GM12873 (cell line): ENCODE results near the gene TMEM86A.

Experiments used
- TF ChIP-seq, protein P1 (sequence below): IDR thresholded peaks from 2 replicates; pipeline ENCODE4 v1.5.1; 2012; ENCODE audit warnings: low read depth, mild to moderate bottlenecking, moderate library complexity, low read length, control low read depth; ENCODE audit not compliant: insufficient read depth; ENCODE audit errors: missing control alignments

Gene TMEM86A

DNA sequence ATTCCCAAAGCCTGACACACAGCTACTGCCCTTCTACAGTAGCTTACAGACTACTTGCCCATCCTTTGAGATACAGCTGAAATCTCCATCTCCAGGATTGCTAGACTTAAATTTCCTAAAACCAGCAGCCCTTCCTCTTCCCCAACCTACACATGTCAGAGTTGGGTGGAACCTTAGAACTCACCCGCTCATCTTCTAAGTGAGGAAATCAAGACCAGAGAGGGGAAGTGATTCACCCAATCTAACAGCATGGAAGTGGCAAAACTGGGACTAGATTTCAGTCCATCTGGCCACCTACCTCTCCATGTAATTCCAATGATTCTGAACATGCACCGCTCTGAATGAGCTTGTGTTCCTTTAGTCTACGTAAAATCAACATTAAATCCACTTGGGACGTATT is 1.0 kb upstream of the TMEM86A start:
- TF ChIP-seq, protein P1, sequence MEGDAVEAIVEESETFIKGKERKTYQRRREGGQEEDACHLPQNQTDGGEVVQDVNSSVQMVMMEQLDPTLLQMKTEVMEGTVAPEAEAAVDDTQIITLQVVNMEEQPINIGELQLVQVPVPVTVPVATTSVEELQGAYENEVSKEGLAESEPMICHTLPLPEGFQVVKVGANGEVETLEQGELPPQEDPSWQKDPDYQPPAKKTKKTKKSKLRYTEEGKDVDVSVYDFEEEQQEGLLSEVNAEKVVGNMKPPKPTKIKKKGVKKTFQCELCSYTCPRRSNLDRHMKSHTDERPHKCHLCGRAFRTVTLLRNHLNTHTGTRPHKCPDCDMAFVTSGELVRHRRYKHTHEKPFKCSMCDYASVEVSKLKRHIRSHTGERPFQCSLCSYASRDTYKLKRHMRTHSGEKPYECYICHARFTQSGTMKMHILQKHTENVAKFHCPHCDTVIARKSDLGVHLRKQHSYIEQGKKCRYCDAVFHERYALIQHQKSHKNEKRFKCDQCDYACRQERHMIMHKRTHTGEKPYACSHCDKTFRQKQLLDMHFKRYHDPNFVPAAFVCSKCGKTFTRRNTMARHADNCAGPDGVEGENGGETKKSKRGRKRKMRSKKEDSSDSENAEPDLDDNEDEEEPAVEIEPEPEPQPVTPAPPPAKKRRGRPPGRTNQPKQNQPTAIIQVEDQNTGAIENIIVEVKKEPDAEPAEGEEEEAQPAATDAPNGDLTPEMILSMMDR = no peak

DNA sequence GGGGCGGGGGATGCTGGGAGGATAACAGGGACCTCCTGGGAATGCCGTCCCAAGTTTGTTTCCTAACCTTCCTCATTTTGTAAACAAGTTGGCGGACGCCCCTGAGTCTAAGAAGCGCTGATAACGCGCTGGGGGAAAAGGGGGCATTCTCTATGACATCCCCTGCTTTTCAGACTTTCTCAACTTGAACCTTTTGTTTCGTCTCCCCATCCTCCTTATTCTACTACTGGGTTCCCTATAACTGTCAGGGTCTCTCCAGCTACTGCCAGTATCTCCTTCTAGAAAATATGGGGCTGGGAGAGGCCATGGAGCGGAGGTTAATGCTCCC is 654 bp downstream of the TMEM86A start:
- TF ChIP-seq, protein P1 = no peak

DNA sequence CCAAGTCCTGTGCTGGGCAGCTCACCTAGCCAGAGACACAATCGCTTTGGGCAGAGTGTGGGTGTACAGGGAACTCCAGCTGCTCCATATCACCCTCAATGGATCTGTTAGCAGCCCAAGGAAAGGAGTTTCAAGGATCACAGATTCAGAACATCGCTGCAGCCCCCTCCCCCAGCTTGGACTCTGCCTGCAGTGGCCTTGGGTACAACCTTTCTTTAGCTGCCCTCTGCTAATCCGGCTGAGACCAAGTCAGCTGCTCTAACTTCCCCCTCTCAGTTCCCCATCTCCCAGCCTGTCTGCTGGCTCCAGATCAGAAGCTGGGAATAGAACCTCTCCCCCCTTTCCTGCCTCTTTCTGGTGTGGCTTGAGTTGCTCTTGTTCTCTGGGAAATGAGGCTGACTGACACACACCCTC is 1.3 kb downstream of the TMEM86A start:
- TF ChIP-seq, protein P1 = no peak

DNA sequence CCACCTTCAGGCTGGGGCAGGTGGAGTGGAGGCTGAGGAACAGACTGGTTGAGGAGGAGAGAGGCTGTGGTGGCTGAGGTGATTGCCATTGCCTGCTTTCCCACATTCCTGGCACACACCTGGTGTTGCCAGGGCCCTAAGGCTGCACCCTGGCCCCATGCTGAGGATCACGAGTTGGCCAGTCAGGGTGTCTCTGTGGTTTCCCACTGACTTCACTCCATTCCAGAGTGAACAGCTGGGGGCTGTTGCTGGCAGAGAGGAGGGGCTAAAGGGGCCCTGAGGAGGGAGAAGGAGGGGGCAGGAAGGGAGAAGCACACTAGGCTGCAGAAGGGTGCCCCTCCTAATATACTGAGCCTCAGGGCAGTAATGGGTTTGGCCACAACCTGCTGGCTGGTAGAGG is 1.8 kb downstream of the TMEM86A start:
- TF ChIP-seq, protein P1 = no peak

DNA sequence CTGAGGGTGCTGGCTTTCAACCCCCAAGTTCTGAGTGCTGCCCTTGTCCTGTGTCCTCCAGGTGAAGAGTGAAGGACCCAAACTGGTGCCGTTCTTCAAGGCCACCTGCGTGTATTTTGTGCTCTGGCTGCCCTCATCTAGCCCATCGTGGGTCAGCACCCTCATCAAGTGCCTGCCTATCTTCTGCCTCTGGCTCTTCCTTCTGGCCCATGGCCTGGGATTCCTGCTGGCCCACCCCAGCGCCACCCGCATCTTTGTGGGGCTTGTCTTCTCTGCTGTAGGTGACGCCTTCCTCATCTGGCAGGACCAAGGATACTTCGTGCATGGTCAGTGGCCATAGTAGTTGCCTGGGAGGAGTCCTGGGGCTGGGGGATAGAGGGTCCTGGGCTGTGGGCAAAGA is 2.3 kb downstream of the TMEM86A start:
- TF ChIP-seq, protein P1 = no peak

DNA sequence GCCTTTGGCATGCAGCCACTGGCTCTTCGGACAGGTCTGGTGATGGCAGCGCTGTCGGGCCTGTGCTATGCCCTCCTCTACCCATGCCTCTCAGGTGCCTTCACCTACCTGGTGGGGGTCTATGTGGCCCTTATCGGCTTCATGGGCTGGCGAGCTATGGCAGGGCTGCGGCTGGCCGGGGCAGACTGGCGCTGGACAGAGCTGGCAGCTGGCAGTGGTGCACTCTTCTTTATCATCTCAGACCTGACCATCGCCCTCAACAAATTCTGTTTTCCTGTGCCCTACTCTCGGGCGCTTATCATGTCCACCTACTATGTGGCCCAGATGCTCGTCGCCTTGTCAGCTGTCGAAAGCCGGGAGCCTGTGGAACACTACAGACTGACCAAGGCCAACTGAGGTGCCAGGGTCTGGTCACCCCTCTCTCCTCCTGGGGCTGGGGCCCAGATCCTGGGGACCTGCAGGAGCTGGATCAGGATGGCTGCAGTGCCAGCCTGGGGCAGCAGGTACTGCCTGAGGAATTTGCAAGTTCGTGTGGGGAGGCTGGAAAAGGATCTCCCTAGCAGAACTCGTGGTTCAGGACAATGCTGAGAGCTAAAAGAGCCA is 3.1 kb downstream of the TMEM86A start:
- TF ChIP-seq, protein P1 = no peak

DNA sequence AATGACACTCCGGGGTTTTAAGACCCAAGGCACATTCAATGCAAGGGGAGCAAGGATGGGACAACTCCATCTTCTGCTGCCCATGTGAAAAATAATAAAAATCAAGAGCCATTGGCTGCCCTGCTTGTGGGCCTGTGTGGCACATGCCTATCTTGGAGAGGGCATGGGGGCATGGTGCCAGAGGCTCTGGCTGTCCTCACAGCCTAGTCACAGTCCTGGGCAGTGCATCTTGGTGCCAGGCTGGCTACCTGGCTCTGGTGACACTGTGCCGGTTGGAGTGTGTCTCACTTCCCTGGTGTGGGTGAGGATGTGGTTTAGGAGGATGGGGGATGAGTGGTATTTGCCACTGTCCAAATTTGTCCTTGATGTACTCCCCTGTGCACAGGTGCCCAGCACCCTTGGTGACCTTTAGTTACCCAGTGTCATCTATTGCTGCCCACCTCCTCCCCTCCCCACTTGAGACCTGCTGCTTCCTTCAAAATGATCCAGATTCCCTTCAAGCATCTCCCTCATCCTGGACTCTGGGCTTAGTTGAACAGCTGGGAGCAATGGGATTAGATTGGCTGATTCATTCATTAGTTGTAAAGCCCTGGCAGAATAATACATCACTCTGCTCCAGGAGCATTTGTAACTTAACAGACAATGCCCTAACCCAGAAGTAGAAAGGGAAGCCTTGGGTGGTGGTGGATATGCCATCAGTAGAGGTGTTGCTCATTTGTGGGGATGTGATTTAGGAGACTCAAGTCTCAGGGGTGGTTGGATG is 4.6 kb downstream of the TMEM86A start:
- TF ChIP-seq, protein P1 = no peak
